OCI-LY7 (cell line): ENCODE data around the gene CEBPB. TPM values are rescaled to one million over a fixed set of nuclear protein-coding genes. Genes with fewer than 3 reads are reported as not detected.

ENCODE experiments used
- BruUV-seq: library from RNA; stranded (reverse); fragments of 400-500 nt; replicated peaks from 2 replicates; lab custom pipeline; 2021; lab: Mats Ljungman, UMichigan
- CTCF ChIA-PET: fragments of 300-600 bp; sonication (Branson Sonifier 250); formaldehyde crosslinking; loops from one replicate; lab custom pipeline; 2022; ENCODE audit warnings: antibody characterized with exemption; ENCODE audit not compliant: unreplicated experiment; lab: Charles Lee
- POLR2A ChIA-PET: fragments of 300-600 bp; sonication (Branson Sonifier 250); formaldehyde crosslinking; loops from one replicate; lab custom pipeline; 2022; ENCODE audit warnings: antibody characterized with exemption; lab: Charles Lee
- DNase-seq: peaks from one replicate; pipeline ENCODE4 v3.0.0-alpha.2; 2015; ENCODE audit warnings: low spot score
- H2AFZ ChIP-seq: fragments of 200-600 bp; sonication (generic), shearing (Covaris generic); 2 replicates; pipeline ENCODE4 v1.6.1; 2014; ENCODE audit warnings: mild to moderate bottlenecking, antibody characterized with exemption, low read length, moderate library complexity
- H3K27ac ChIP-seq: fragments of 200-600 bp; sonication (generic); 2 replicates; pipeline ENCODE4 v1.5.1; 2014; ENCODE audit warnings: mixed run types, low read depth, mild to moderate bottlenecking, moderate library complexity, low read length, inconsistent platforms; ENCODE audit not compliant: poor library complexity, severe bottlenecking
- H3K36me3 ChIP-seq: fragments of 200-600 bp; sonication (generic); 2 replicates; pipeline ENCODE4 v1.6.1; 2014; ENCODE audit warnings: mild to moderate bottlenecking, antibody characterized with exemption, low read length, moderate library complexity, mixed read lengths; ENCODE audit not compliant: insufficient read depth
- H3K4me1 ChIP-seq: fragments of 200-600 bp; sonication (generic); 2 replicates; pipeline ENCODE4 v1.5.1; 2014; ENCODE audit warnings: mild to moderate bottlenecking, low read length; ENCODE audit not compliant: insufficient read depth, poor library complexity, severe bottlenecking
- H3K4me2 ChIP-seq: fragments of 200-600 bp; sonication (generic); 2 replicates; pipeline ENCODE4 v1.6.1; 2014; ENCODE audit warnings: mild to moderate bottlenecking, low read length
- H3K4me3 ChIP-seq: fragments of 200-600 bp; sonication (generic); 2 replicates; pipeline ENCODE4 v1.5.1; 2014; ENCODE audit warnings: mild to moderate bottlenecking, low read depth, low read length; ENCODE audit not compliant: poor library complexity, severe bottlenecking
- H3K79me2 ChIP-seq: fragments of 200-600 bp; sonication (generic); 2 replicates; pipeline ENCODE4 v1.6.1; 2016; ENCODE audit warnings: low read depth, mild to moderate bottlenecking, low read length, moderate library complexity, mixed read lengths; ENCODE audit not compliant: insufficient read depth
- H3K9me2 ChIP-seq: fragments of 200-600 bp; sonication (generic); 2 replicates; pipeline ENCODE4 v1.6.1; 2016; ENCODE audit warnings: mild to moderate bottlenecking, low read length, mixed read lengths; ENCODE audit not compliant: insufficient read depth
- H3K9me3 ChIP-seq: fragments of 200-600 bp; sonication (generic); 2 replicates; pipeline ENCODE4 v1.6.1; 2014; ENCODE audit warnings: mild to moderate bottlenecking, mixed run types, low read length, mixed read lengths
- H4K20me1 ChIP-seq: fragments of 200-600 bp; sonication (generic); 2 replicates; pipeline ENCODE4 v1.6.1; 2014; ENCODE audit warnings: mild to moderate bottlenecking, antibody characterized with exemption, low read length, moderate library complexity, mixed read lengths; ENCODE audit not compliant: insufficient read depth
- EZH2phosphoT487 ChIP-seq: fragments of 200-600 bp; sonication (generic); IDR thresholded peaks from 2 replicates; pipeline ENCODE4 v1.6.1; 2018; ENCODE audit warnings: low read depth, borderline replicate concordance, mild to moderate bottlenecking, mixed run types, antibody characterized with exemption, low read length, moderate library complexity, mixed read lengths
- intact Hi-C: fragments of 100-400 bp; cut with micrococcal nuclease; formaldehyde crosslinking; loops from one replicate; pipeline ENCODE4 v1.10.0; 2022; ENCODE audit not compliant: unreplicated experiment
- total RNA-seq, 2 experiments: library from RNA; depleted of rRNA in 1 of 2; stranded (reverse); fragments of >200 nt in 1 of 2; shearing (Covaris generic) in 1 of 2; gene quantifications; 2 replicates each; pipeline ENCODE4 v1.2.3, GENCODE V29; 2014 to 2022
- TF ChIP-seq, protein P1 (sequence below): fragments of 200-600 bp; sonication (generic); conservative IDR thresholded peaks from 2 replicates; pipeline ENCODE4 v1.5.1; 2014; ENCODE audit warnings: mild to moderate bottlenecking, antibody characterized with exemption, low read length, moderate library complexity, mixed read lengths

The CEBPB gene
- total RNA-seq, 2 experiments from 2014 or later: 47.6 to 48.4 TPM

DNA sequence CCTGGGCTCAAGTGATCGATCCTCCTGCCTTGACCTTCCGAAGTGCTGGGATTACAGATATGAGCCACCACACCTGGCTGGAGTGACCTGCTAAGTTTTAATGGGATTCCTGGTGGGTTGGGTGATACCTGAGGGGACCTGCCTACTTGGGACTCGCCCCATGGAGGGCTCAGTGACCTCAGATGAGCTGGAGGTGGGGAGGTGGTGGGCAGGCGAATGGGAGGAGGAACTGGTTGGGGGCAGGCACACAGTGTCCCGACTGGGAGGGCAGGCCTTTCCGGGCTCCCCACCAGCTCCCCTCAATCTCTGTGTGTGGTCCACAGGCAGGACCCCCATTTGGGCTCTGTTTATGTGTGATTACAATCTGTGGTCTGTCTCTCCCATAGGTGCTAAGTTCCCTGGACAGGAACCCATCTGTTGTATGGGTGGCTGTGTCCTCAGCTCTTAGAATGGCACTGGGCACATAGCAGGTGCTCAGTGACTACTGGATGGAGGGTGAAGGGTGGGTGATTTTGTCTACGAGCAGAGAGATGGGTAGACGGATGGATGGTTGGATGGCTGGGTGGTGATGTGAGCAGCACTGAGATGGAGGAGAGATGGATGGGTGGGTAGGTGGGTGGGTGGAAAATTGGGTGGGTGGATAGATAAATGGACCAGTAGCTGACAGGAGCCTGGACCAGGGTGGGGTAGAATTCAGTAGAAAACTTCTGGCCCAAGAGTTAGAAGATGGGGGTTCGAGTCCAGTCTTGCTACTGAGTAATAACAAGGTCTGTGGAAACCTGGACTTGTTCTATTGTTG lies 23.8 kb downstream of the CEBPB start:
- intact Hi-C loops: no loop called here
- ChIA-PET POLR2A (interaction anchor here (0.6 kb wide), 1 partner anchor 391 kb away, joined by 3 read pairs; no protein-coding TSS in a partner anchor), CTCF (no interaction called here)
- no peaks in the 10 kb centered on the region for H4K20me1 ChIP-seq
- no peak overlapping the region for H2AFZ ChIP-seq
- H3K27ac ChIP-seq: no peak overlapping the region
- BruUV-seq: no TSS peak
- DNase-seq: no peak
- no peak for TF ChIP-seq EZH2phosphoT487
- TF ChIP-seq, protein P1, sequence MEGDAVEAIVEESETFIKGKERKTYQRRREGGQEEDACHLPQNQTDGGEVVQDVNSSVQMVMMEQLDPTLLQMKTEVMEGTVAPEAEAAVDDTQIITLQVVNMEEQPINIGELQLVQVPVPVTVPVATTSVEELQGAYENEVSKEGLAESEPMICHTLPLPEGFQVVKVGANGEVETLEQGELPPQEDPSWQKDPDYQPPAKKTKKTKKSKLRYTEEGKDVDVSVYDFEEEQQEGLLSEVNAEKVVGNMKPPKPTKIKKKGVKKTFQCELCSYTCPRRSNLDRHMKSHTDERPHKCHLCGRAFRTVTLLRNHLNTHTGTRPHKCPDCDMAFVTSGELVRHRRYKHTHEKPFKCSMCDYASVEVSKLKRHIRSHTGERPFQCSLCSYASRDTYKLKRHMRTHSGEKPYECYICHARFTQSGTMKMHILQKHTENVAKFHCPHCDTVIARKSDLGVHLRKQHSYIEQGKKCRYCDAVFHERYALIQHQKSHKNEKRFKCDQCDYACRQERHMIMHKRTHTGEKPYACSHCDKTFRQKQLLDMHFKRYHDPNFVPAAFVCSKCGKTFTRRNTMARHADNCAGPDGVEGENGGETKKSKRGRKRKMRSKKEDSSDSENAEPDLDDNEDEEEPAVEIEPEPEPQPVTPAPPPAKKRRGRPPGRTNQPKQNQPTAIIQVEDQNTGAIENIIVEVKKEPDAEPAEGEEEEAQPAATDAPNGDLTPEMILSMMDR: no peak
- no peaks in the 10 kb centered on the region for H3K79me2 ChIP-seq
- H3K4me1 ChIP-seq: no peaks in the 10 kb centered on the region
- no peak overlapping the region for H3K4me3 ChIP-seq
- H3K4me2 ChIP-seq: no peak overlapping the region
- H3K36me3 ChIP-seq: no peaks in the 10 kb centered on the region
- H3K9me3 ChIP-seq: no peaks in the 10 kb centered on the region
- H3K9me2 ChIP-seq: no peaks in the 10 kb centered on the region

DNA sequence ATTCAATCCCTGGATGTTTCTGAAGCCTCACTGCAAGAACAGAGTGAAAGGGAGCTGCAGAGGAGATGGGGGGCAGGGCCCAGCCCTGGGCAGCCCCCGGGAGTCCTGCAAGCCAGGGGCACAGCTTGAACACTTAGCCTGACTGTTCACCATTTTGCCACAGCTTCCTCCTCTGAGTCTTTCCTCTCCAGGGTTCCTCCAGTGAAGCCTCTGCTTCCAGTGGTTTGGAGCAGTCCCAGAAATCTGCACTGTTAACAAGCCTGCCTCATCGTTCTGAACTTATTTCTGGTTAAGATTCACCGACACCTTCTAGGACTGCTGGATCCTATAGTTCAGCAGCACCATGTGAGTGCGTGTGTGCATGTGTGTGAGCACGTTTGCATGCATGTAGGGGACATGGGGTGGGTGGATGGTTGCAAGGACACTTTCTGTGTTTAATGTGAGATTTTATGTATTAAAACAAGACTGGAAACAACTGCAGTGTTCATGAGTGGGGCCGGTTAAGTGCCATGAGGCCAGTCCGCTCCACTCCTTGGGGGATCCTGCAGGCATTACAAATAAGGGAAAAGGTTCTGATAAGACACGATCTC lies 24.6 kb downstream of the CEBPB start:
- BruUV-seq: no TSS peak
- Histone ChIP-seq H2AFZ (no peak overlapping the region), H3K27ac (no peak overlapping the region)

More for the DNA sequence above, 24.6 kb downstream of the CEBPB start:
- TF ChIP-seq, protein P1: no peak
- TF ChIP-seq EZH2phosphoT487: no peak
- Histone ChIP-seq H3K36me3 (no peaks in the 10 kb centered on the region), H3K9me3 (no peaks in the 10 kb centered on the region), H3K9me2 (no peaks in the 10 kb centered on the region), H3K79me2 (no peaks in the 10 kb centered on the region), H4K20me1 (no peaks in the 10 kb centered on the region), H3K4me1 (no peaks in the 10 kb centered on the region), H3K4me3 (no peak overlapping the region), H3K4me2 (no peak overlapping the region)
- intact Hi-C loops: no loop called here
- ChIA-PET POLR2A (no interaction called here), CTCF (no interaction called here)
- DNase-seq: no peak
